SK-N-SH treated with all-trans-retinoic acid at 6 μM for 48 hours (cell line): ENCODE results near the gene C5AR2.
"Not testable (repeated sequence)": the region's sequence is repeated elsewhere in the genome, so short reads cannot be mapped to it uniquely, and the experiment has no call there.

Experiments
- ATAC-seq: fragments of 200-7000 bp; cut with Tn5 transposase; 3 replicates; pipeline ENCODE4 v1.9.1; 2020; ENCODE audit warnings: mild to moderate bottlenecking, moderate library complexity
- ARNTL ChIP-seq: fragments of 450-650 bp; formaldehyde crosslinking; IDR thresholded peaks from 2 replicates; pipeline ENCODE4 v1.5.0; 2020; ENCODE audit warnings: low read depth, mild to moderate bottlenecking, moderate library complexity, borderline replicate concordance
- BACH2 ChIP-seq: fragments of 250-450 bp; sonication (Bioruptor Pico); IDR thresholded peaks from 2 replicates; pipeline ENCODE4 v1.9.0; 2021; ENCODE audit warnings: mild to moderate bottlenecking, borderline replicate concordance
- CSDC2 ChIP-seq: fragments of 250-450 bp; sonication (Bioruptor Pico); IDR thresholded peaks from 2 replicates; pipeline ENCODE4 v1.5.0; 2020; ENCODE audit warnings: mild to moderate bottlenecking, moderate library complexity
- CSRNP3 ChIP-seq: fragments of 250-450 bp; sonication (Bioruptor Pico); IDR thresholded peaks from 2 replicates; pipeline ENCODE4 v1.5.1; 2021; ENCODE audit warnings: mild to moderate bottlenecking, moderate library complexity
- ESRRG ChIP-seq: fragments of 250-450 bp; sonication (Bioruptor Pico); IDR thresholded peaks from 2 replicates; pipeline ENCODE4 v1.6.1; 2021; ENCODE audit warnings: mild to moderate bottlenecking
- GLIS3 ChIP-seq: fragments of 250-450 bp; sonication (Bioruptor Pico); IDR thresholded peaks from 2 replicates; pipeline ENCODE4 v1.5.0; 2020; ENCODE audit warnings: mild to moderate bottlenecking, moderate library complexity
- OSR1 ChIP-seq: fragments of 250-450 bp; sonication (Bioruptor Pico); IDR thresholded peaks from 2 replicates; pipeline ENCODE4 v1.8.0; 2022; ENCODE audit warnings: moderate library complexity, mild to moderate bottlenecking, inconsistent platforms
- PATZ1 ChIP-seq: fragments of 250-450 bp; sonication (Bioruptor Pico); IDR thresholded peaks from 2 replicates; pipeline ENCODE4 v1.8.0; 2020; ENCODE audit warnings: mild to moderate bottlenecking, moderate library complexity, borderline replicate concordance
- PPARA ChIP-seq: fragments of 250-450 bp; sonication (Bioruptor Pico); IDR thresholded peaks from 2 replicates; pipeline ENCODE4 v1.5.0; 2020; ENCODE audit warnings: mild to moderate bottlenecking, borderline replicate concordance
- RARB ChIP-seq: fragments of 250-450 bp; sonication (Bioruptor Pico); IDR thresholded peaks from 2 replicates; pipeline ENCODE4 v1.8.0; 2021; ENCODE audit warnings: mild to moderate bottlenecking, moderate library complexity
- SNAI2 ChIP-seq: fragments of 250-450 bp; sonication (Bioruptor Pico); IDR thresholded peaks from 2 replicates; pipeline ENCODE4 v1.5.0; 2020; ENCODE audit warnings: mild to moderate bottlenecking, moderate library complexity
- TCF4 ChIP-seq: fragments of 250-450 bp; sonication (Bioruptor Pico); IDR thresholded peaks from 2 replicates; pipeline ENCODE4 v1.8.0; 2021; ENCODE audit warnings: mild to moderate bottlenecking, moderate library complexity, borderline replicate concordance
- TOX ChIP-seq: fragments of 250-450 bp; sonication (Bioruptor Pico); IDR thresholded peaks from 2 replicates; pipeline ENCODE4 v1.8.0; 2021; ENCODE audit warnings: mild to moderate bottlenecking, moderate library complexity, borderline replicate concordance
- ZFP3 ChIP-seq: fragments of 250-450 bp; sonication (Bioruptor Pico); IDR thresholded peaks from 2 replicates; pipeline ENCODE4 v1.5.0; 2020; ENCODE audit warnings: mild to moderate bottlenecking, moderate library complexity
- ZFP30 ChIP-seq: fragments of 450-650 bp; formaldehyde crosslinking; IDR thresholded peaks from 2 replicates; pipeline ENCODE4 v1.5.0; 2022; ENCODE audit warnings: mild to moderate bottlenecking, moderate library complexity
- ZNF565 ChIP-seq: fragments of 450-650 bp; formaldehyde crosslinking; conservative IDR thresholded peaks from 2 replicates; pipeline ENCODE4 v1.5.0; 2020; ENCODE audit warnings: low read depth, mild to moderate bottlenecking, moderate library complexity
- ZNF70 ChIP-seq: fragments of 450-650 bp; formaldehyde crosslinking; IDR thresholded peaks from 2 replicates; pipeline ENCODE4 v1.5.0; 2020; ENCODE audit warnings: mild to moderate bottlenecking, moderate library complexity
- ZNF8 ChIP-seq: fragments of 450-650 bp; formaldehyde crosslinking; IDR thresholded peaks from 2 replicates; pipeline ENCODE4 v1.5.0; 2020; ENCODE audit warnings: mild to moderate bottlenecking, moderate library complexity
- TF ChIP-seq, protein P1 (sequence below): fragments of 250-450 bp; sonication (Bioruptor Pico); IDR thresholded peaks from 2 replicates; pipeline ENCODE4 v1.8.0; 2021; ENCODE audit warnings: low read depth, mild to moderate bottlenecking, moderate library complexity, borderline replicate concordance
- TF ChIP-seq, protein P2 (sequence below): fragments of 250-450 bp; sonication (Bioruptor Pico); IDR thresholded peaks from 2 replicates; pipeline ENCODE4 v1.5.0; 2020; ENCODE audit warnings: mild to moderate bottlenecking, moderate library complexity

C5AR2 gene

DNA sequence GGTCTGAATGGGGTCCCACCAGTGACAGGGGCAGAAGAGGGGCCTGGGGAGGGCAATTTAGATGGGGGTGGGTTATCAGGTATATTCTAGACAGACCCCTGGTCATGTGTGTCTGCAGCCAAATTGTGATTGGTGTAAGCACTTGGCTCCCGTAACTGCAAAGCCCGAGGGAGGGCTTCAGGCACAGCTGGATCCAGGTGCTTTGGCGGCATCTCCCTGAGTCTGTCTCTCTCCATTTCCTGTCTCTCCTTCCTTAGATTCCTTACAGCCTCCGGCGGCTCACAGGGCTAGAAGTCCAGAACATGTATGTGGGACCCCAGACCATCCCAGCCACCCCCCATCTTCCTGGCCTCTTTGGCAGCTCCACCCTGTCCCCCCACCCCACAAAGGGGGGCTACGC lies 48.6 kb downstream of the C5AR2 start (continued):
- TF ChIP-seq, protein P1, sequence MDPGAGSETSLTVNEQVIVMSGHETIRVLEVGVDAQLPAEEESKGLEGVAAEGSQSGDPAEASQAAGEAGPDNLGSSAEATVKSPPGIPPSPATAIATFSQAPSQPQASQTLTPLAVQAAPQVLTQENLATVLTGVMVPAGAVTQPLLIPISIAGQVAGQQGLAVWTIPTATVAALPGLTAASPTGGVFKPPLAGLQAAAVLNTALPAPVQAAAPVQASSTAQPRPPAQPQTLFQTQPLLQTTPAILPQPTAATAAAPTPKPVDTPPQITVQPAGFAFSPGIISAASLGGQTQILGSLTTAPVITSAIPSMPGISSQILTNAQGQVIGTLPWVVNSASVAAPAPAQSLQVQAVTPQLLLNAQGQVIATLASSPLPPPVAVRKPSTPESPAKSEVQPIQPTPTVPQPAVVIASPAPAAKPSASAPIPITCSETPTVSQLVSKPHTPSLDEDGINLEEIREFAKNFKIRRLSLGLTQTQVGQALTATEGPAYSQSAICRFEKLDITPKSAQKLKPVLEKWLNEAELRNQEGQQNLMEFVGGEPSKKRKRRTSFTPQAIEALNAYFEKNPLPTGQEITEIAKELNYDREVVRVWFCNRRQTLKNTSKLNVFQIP (CRISPR knock-in tag), result no peak
- TF ChIP-seq TCF4 (no peak), OSR1 (CRISPR knock-in tag) (no peak), PATZ1 (CRISPR knock-in tag) (no peak)
- TF ChIP-seq, protein P2, sequence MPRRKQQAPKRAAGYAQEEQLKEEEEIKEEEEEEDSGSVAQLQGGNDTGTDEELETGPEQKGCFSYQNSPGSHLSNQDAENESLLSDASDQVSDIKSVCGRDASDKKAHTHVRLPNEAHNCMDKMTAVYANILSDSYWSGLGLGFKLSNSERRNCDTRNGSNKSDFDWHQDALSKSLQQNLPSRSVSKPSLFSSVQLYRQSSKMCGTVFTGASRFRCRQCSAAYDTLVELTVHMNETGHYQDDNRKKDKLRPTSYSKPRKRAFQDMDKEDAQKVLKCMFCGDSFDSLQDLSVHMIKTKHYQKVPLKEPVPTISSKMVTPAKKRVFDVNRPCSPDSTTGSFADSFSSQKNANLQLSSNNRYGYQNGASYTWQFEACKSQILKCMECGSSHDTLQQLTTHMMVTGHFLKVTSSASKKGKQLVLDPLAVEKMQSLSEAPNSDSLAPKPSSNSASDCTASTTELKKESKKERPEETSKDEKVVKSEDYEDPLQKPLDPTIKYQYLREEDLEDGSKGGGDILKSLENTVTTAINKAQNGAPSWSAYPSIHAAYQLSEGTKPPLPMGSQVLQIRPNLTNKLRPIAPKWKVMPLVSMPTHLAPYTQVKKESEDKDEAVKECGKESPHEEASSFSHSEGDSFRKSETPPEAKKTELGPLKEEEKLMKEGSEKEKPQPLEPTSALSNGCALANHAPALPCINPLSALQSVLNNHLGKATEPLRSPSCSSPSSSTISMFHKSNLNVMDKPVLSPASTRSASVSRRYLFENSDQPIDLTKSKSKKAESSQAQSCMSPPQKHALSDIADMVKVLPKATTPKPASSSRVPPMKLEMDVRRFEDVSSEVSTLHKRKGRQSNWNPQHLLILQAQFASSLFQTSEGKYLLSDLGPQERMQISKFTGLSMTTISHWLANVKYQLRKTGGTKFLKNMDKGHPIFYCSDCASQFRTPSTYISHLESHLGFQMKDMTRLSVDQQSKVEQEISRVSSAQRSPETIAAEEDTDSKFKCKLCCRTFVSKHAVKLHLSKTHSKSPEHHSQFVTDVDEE, result no peak
- TF ChIP-seq, all 23 proteins: peak for 0

- TF ChIP-seq OSR1 (CRISPR knock-in tag), result no peak
- no peak for TF ChIP-seq GLIS3 (CRISPR knock-in tag)
- no peak for TF ChIP-seq ZFP3 (CRISPR knock-in tag)
- TF ChIP-seq SNAI2 (CRISPR knock-in tag), result no peak
- TF ChIP-seq CSDC2 (CRISPR knock-in tag), result no peak
- no peak for ATAC-seq
Observed at GRCh38 chr19:47381121-47381520, 49.1 kb downstream of the C5AR2 start.

DNA sequence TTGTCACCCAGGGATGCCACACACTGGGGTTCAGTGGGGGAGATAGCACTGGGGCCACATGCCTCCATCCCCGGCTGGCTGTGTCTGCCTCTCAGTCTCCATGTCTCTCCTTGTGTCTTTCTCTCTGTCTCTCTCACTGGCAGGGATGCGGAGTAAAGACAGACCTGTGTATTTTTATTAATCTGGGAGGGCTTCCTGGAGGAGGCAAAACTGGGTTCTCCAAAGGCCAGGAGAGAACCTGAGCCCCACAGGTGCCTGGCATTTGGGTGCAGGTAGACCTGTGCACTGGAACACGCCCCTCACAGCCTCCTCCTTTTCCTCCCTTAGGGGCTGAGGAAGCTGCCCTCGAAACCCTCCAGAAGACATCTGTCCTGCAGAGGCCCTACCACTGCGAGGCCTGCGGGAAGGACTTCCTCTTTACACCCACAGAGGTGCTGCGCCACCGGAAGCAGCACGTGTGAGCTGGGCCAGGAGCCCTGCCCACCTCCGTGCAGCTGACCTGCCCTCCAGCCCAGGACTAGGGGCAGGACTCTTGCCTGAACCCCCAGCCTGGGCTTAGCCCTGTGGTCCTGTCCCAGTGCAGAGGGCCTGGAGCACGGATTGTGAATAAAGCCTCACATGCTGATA lies 49.8 kb downstream of the C5AR2 start:
- no peak for TF ChIP-seq ZNF70 (CRISPR knock-in tag)
- TF ChIP-seq RARB (CRISPR knock-in tag), result no peak
- TF ChIP-seq BACH2 (CRISPR knock-in tag), result no peak
- no peak for TF ChIP-seq ZNF565 (CRISPR knock-in tag)
- TF ChIP-seq OSR1 (CRISPR knock-in tag), result no peak
- TF ChIP-seq, protein P2, result no peak
- TF ChIP-seq PPARA, result no peak
- no peak for TF ChIP-seq ESRRG (CRISPR knock-in tag)
- no peak for TF ChIP-seq TOX (CRISPR knock-in tag)
- no peak for TF ChIP-seq ZFP30 (CRISPR knock-in tag)
- TF ChIP-seq ZNF8 (CRISPR knock-in tag), result no peak
- TF ChIP-seq PATZ1 (CRISPR knock-in tag), result no peak
- TF ChIP-seq ZFP3 (CRISPR knock-in tag), result no peak
- TF ChIP-seq SNAI2 (CRISPR knock-in tag), result no peak
- TF ChIP-seq, protein P1 (CRISPR knock-in tag), result no peak
- TF ChIP-seq ARNTL (CRISPR knock-in tag), result no peak
- no peak for TF ChIP-seq CSRNP3
- no peak for TF ChIP-seq GLIS3 (CRISPR knock-in tag)
- TF ChIP-seq, all 23 proteins: peak for 0
- ATAC-seq, result no peak

- not testable (repeated sequence) for ATAC-seq
Observed at GRCh38 chr19:47383890-47384289, 51.9 kb downstream of the C5AR2 start.

GRCh38 chr19:47384533-47384932 lies 52.6 kb downstream of the C5AR2 start:
- not testable (repeated sequence) for ATAC-seq
